Gastrocnemius medialis (tissue), 4 donors: ENCODE measurements around the gene DMD. TPM values are rescaled to one million over a fixed set of nuclear protein-coding genes. Genes with fewer than 3 reads are reported as not detected.

Experiments used
- ATAC-seq, 2 donors: fragments of 150-250 bp; one replicate each; pipeline ENCODE4 v1.9.1; 2016
- DNase-seq, 2 donors: peaks; one replicate each; pipeline ENCODE4 v3.0.0-alpha.2; 2019
- H3K27ac ChIP-seq, 4 donors: fragments of 200-600 bp; sonication (generic); 1 replicate in 1 of 4; 2 replicates in 3 of 4; pipeline ENCODE4 v1.5.1; 2016 to 2018; ENCODE audit warnings: mild to moderate bottlenecking in 2 of 4, moderate library complexity in 1 of 4
- H3K27me3 ChIP-seq, 3 donors: fragments of 200-600 bp; sonication (generic) in 2 of 3; 1 replicate in 1 of 3; 2 replicates in 2 of 3; pipeline versions ENCODE4 v1.5.1 to v1.6.0; 2016 to 2019; ENCODE audit warnings: mild to moderate bottlenecking in 1 of 3, moderate library complexity in 1 of 3
- H3K36me3 ChIP-seq, 2 donors: fragments of 200-600 bp; sonication (generic) in 1 of 2; one replicate each; pipeline ENCODE4 v1.5.1; 2017 to 2018
- H3K4me1 ChIP-seq, 2 donors: fragments of 200-600 bp; sonication (generic) in 1 of 2; one replicate each; pipeline ENCODE4 v1.5.1; 2016 to 2017; ENCODE audit warnings: mild to moderate bottlenecking in 2 of 2
- H3K4me3 ChIP-seq, 4 donors: fragments of 200-600 bp; sonication (generic) in 3 of 4; 1 replicate in 1 of 4; 2 replicates in 3 of 4; pipeline ENCODE4 v1.5.1; 2016 to 2019; ENCODE audit warnings: mild to moderate bottlenecking in 2 of 4
- H3K9me3 ChIP-seq, 3 donors: fragments of 200-600 bp; sonication (generic) in 2 of 3; 1 replicate in 1 of 3; 2 replicates in 2 of 3; pipeline ENCODE4 v1.5.1; 2016 to 2019
- CTCF ChIP-seq, 5 experiments: fragments of 450-650 bp in 3 of 5; fragments of 200-600 bp in 2 of 5; sonication (generic) in 2 of 5; IDR thresholded peaks in 4 of 5; conservative IDR thresholded peaks in 1 of 5; 1 replicate in 4 of 5; 2 replicates in 1 of 5; pipeline ENCODE4 v1.5.1; 2016 to 2019; ENCODE audit warnings: antibody characterized with exemption in 5 of 5, mild to moderate bottlenecking in 3 of 5, moderate library complexity in 3 of 5
- POLR2A ChIP-seq, 2 donors: fragments of 450-650 bp; IDR thresholded peaks; one replicate each; pipeline ENCODE4 v1.6.1; 2017; ENCODE audit warnings: antibody characterized with exemption in 2 of 2, mild to moderate bottlenecking in 2 of 2, moderate library complexity in 2 of 2
- in situ Hi-C, 4 donors: fragments of 200-750 bp; cut with MboI; loops; one replicate each; pipeline versions ENCODE4 v1.15.0 to v1.8.0; 2017; ENCODE audit warnings: low sequenced_read_pairs in 4 of 4
- intact Hi-C: fragments of 100-400 bp; cut with DNase I; formaldehyde crosslinking; loops from one replicate; pipeline ENCODE4 v1.15.1; 2023; ENCODE audit warnings: low total_unique reads
- total RNA-seq, 4 donors: library from RNA; depleted of rRNA; stranded (reverse); fragments of >200 nt; gene quantifications; one replicate each; pipeline versions ENCODE4 v1.1.0 to v1.2.3, GENCODE V29; 2016

DMD gene
- total RNA-seq, 4 donors from 2014 or later, result 53.5 to 201 (median 98.9) TPM

GRCh38 chrX:31147175-31147574, 2064.2 kb downstream of the DMD start:
- intact Hi-C loops, result no loop called here
- Histone ChIP-seq H3K36me3 (no peaks in the 10 kb centered on the region), H3K27ac (no peak overlapping the region), H3K4me1 (no peaks in the 10 kb centered on the region), H3K27me3 (no peaks in the 10 kb centered on the region), H3K4me3 (no peak overlapping the region), H3K9me3 (no peaks in the 10 kb centered on the region)
- DNase-seq (no peak), ATAC-seq (no peak)
- in situ Hi-C loops, result no loop called here
- TF ChIP-seq POLR2A (IDR thresholded peaks at IDR 0.05) (no peak), CTCF (IDR thresholded peaks at IDR 0.05 in 4 of 5, conservative IDR thresholded peaks at IDR 0.05 in 1 of 5) (no peak)

GRCh38 chrX:31139961-31140360, 2071.4 kb downstream of the DMD start:
- intact Hi-C loops, result no loop called here
- H3K9me3 ChIP-seq, result no peaks in the 10 kb centered on the region
- TF ChIP-seq POLR2A (IDR thresholded peaks at IDR 0.05) (no peak), CTCF (IDR thresholded peaks at IDR 0.05 in 4 of 5, conservative IDR thresholded peaks at IDR 0.05 in 1 of 5) (no peak)
- H3K36me3 ChIP-seq, result no peaks in the 10 kb centered on the region
- no peak overlapping the region for H3K4me3 ChIP-seq
- DNase-seq (no peak), ATAC-seq (no peak)
- H3K4me1 ChIP-seq, result no peaks in the 10 kb centered on the region
- H3K27me3 ChIP-seq, result no peaks in the 10 kb centered on the region
- in situ Hi-C loops, result no loop called here
- no peak overlapping the region for H3K27ac ChIP-seq

- in situ Hi-C loops, result no loop called here
- TF ChIP-seq CTCF (IDR thresholded peaks at IDR 0.05 in 4 of 5, conservative IDR thresholded peaks at IDR 0.05 in 1 of 5), result no peak
- no peak for TF ChIP-seq POLR2A (IDR thresholded peaks at IDR 0.05)
Observed at GRCh38 chrX:31138124-31138523, 2073.2 kb downstream of the DMD start.

GRCh38 chrX:31136144-31136611, 2075.2 kb downstream of the DMD start:
- Histone ChIP-seq H3K4me1 (no peaks in the 10 kb centered on the region), H3K27me3 (no peaks in the 10 kb centered on the region), H3K9me3 (no peaks in the 10 kb centered on the region), H3K36me3 (no peaks in the 10 kb centered on the region), H3K27ac (no peak overlapping the region), H3K4me3 (no peak overlapping the region)
- in situ Hi-C loops, result no loop called here
- DNase-seq, result no peak
- TF ChIP-seq POLR2A (IDR thresholded peaks at IDR 0.05) (no peak), CTCF (IDR thresholded peaks at IDR 0.05 in 4 of 5, conservative IDR thresholded peaks at IDR 0.05 in 1 of 5) (no peak)
- ATAC-seq, result no peak
- intact Hi-C loops, result no loop called here

More at GRCh38 chrX:31138124-31138523, 2073.2 kb downstream of the DMD start:
- no peaks in the 10 kb centered on the region for H3K9me3 ChIP-seq
- intact Hi-C loops, result no loop called here
- H3K27ac ChIP-seq, result no peak overlapping the region
- no peak for DNase-seq
- H3K4me3 ChIP-seq, result no peak overlapping the region
- H3K27me3 ChIP-seq, result no peaks in the 10 kb centered on the region
- no peaks in the 10 kb centered on the region for H3K36me3 ChIP-seq
- H3K4me1 ChIP-seq, result no peaks in the 10 kb centered on the region
- ATAC-seq, result no peak

- in situ Hi-C loops (no loop called here), intact Hi-C loops (no loop called here)
- H3K4me1 ChIP-seq, result no peaks in the 10 kb centered on the region
- ATAC-seq, result no peak
- no peaks in the 10 kb centered on the region for H3K9me3 ChIP-seq
- no peak for DNase-seq
- no peaks in the 10 kb centered on the region for H3K36me3 ChIP-seq
- H3K27me3 ChIP-seq, result no peaks in the 10 kb centered on the region
- no peak overlapping the region for H3K27ac ChIP-seq
- no peak for TF ChIP-seq CTCF (IDR thresholded peaks at IDR 0.05 in 4 of 5, conservative IDR thresholded peaks at IDR 0.05 in 1 of 5)
- no peak for TF ChIP-seq POLR2A (IDR thresholded peaks at IDR 0.05)
- H3K4me3 ChIP-seq, result no peak overlapping the region
Observed at GRCh38 chrX:31132821-31133241, 2078.5 kb downstream of the DMD start.
